GM19043 (cell line): Measurements from ENCODE around the gene CRKL.

Experiments used
- ATAC-seq: cut with Tn5 transposase; IDR thresholded peaks from one replicate; pipeline ENCODE4 v1.9.1; 2021; ENCODE audit warnings: low read depth; ENCODE audit not compliant: unreplicated experiment

The CRKL gene

GRCh38 chr22:20979243-20979809 is 62.1 kb downstream of the CRKL start:
- no peak for ATAC-seq

DNA sequence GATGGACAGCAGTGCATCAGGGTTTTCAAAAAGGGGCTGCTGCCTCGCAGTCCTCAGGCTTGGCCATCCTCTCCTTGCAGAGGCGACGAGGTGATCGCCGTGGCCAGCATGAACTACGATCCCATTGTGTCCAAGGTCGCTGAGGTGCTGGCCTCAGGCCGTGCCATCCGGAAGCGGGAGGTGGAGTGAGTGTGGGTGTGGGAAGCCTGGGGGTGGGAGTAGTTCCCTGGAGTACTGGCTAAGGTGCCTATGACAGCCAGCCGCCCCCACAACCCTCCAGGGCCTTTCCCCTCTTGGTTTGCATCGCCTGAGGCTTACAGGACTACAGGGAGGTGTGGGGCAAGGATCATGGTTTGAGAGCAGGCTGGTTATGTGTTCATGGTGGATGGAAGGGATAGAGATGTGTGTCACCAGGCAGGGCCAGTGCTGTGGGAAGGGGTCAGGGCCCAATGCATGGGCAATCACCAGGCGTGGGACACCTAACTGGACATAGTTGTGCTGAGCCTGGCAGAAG is 62.8 kb downstream of the CRKL start:
- no peak for ATAC-seq

DNA sequence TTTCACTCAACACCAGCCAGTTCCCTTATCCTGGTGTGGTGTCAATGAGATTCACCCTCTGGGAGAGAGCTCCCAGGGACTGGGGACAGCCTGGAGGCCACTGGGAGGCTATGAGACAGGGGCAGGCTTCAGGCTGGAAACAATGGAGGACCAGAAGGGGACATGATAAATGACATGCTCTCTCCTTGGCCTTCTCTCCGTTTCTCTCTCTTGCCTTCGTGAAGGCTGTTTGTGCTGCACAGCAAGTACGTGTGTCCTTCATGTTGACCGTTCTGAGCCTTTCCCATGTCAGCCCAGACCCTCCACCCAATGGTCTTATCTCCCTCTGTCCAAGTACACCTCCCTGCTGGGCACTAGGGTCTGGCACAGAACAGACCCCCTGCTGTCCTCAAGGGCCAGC is 63.3 kb downstream of the CRKL start:
- no peak for ATAC-seq

GRCh38 chr22:20980938-20981722 is 63.9 kb downstream of the CRKL start:
- no peak for ATAC-seq

GRCh38 chr22:20981787-20982562 is 64.8 kb downstream of the CRKL start, which contains the start of gene LZTR1:
Gene LZTR1 (plus strand): TSS chr22:20982297. CDS start chr22:20982372, 75 bp downstream.
- ATAC-seq = peak; percentile 66

GRCh38 chr22:20982563-20982882 is 65.3 kb downstream of the CRKL start:
- ATAC-seq = no peak

DNA sequence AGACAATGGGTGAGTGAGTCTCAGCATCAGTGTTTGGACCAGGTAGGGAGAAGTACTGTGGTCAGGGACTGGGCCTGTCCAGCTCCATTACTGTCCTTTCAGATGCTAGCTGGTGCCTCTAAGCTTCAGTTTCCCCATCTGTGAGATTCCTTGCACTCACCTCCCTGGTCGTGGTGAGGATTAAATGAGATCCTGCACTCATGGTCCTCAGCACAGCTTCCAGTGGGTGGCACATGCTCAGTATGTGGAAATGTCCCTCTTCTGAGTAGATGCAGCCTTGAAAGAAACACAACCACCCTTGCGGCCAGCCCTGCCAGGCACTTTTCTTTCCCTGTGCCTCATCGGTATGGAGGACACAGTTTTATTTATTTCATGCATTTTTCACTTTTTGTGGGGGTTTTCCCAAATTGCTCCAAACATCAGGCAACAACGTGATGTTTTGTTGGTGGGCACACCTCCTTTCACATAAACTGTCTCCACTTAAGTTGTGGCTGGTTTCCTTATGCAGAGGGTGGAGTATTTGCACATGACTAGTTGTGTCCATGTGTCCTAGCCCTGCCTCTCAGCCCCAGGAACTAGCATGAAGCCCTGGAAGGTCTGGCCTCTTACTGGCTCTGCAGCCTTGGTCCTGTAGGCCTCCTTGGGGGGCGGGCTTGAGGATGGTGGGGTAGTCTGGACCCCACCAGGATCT is 66.0 kb downstream of the CRKL start:
- ATAC-seq = no peak

GRCh38 chr22:20985720-20986119 is 68.5 kb downstream of the CRKL start:
- no peak for ATAC-seq

- no peak for ATAC-seq
Measured at GRCh38 chr22:20986365-20986764, 69.2 kb downstream of the CRKL start.

DNA sequence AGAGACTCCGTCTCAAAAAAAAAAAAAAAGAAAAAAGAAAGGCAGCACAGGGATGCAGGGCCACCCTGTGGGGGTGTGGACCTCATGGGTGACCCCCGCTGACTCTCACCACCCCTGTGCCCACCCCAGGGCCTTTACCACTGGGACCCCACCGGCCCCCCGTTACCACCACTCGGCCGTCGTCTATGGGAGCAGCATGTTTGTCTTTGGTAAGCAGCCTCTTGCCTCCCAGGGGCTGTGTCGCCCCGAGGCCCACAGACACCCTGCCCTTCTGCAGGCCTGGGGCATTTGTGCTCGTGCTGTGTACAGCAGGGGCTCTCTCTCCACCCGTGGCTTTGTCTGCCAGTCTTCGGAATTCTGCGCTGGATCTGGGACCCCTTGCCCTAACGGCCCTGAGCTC is 70.2 kb downstream of the CRKL start:
- ATAC-seq = no peak

GRCh38 chr22:20988573-20989322 is 71.5 kb downstream of the CRKL start:
- ATAC-seq = no peak

DNA sequence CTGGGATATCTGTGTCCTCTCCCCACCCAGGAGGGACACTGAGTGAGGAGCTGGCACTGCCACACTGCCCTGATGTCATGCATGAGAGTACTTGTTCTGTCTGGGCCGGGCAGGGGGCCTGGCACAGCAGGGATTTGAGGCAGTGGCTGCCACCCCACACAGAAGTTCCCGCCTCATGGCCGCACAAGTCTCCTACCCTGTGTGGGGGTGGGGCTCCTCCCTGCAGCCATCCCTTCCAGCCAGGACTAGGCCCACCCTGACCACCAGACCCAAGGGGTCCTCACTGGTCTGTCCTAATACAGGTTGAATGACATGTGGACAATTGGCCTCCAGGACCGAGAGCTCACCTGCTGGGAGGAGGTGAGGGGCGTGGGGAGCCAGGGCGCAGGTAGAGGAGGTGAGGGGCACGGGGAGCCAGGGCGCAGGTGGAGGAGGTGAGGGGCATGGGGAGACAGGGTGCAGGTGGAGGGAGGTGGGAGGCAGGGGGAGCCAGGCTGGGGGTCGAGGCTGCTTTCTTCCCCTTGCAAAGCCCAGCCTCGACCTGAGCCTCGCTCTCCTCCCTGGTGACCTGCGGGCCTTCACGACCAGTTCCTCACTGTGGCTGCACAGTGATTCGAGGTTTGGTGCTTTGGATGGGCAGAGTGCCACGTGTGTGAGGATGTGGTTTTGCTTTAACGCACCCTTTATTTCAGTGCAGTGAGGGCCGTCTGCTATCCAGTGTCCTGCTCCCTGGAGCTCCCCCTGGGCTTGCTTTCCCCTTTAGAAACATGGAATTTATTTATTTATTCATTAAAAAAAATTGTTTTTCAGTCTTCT is 72.3 kb downstream of the CRKL start:
- no peak for ATAC-seq

GRCh38 chr22:20990184-20991180 is 73.3 kb downstream of the CRKL start:
- no peak for ATAC-seq

DNA sequence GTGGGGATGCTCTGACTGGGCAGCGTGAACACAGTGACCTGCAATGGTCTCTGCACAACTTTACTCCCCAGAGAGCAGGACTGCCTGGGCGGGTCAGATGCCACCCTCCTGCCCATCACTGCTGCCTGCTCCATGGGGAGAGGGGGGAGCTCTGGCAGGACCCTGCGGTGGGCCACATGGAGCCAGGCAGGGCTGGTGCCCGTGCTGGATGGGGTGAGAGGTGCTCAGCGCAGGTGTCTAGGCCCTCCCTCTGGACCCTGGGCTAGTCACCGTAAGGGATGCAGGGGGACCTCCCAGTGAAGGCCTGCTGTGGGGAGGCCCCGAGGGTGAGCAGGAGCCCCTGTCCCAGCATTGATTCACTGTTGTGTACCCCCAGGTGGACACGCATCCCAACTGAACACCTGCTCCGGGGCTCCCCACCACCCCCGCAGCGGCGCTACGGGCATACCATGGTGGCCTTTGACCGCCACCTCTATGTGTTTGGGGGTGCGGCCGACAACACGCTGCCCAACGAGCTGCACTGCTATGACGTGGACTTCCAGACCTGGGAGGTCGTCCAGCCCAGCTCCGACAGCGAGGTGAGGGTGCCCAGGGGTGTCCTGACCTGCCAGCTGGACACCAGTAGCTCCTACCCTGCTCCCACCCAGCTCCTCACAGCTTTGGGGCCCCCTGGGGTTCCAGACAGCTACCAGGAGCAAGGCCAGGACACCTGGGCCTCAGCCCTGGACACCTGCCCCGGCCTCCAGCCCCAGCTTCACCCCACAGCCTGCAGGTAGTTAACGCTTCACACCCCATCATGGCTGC is 74.2 kb downstream of the CRKL start:
- ATAC-seq = no peak

- no peak for ATAC-seq
Measured at GRCh38 chr22:20992056-20992442, 74.8 kb downstream of the CRKL start.

DNA sequence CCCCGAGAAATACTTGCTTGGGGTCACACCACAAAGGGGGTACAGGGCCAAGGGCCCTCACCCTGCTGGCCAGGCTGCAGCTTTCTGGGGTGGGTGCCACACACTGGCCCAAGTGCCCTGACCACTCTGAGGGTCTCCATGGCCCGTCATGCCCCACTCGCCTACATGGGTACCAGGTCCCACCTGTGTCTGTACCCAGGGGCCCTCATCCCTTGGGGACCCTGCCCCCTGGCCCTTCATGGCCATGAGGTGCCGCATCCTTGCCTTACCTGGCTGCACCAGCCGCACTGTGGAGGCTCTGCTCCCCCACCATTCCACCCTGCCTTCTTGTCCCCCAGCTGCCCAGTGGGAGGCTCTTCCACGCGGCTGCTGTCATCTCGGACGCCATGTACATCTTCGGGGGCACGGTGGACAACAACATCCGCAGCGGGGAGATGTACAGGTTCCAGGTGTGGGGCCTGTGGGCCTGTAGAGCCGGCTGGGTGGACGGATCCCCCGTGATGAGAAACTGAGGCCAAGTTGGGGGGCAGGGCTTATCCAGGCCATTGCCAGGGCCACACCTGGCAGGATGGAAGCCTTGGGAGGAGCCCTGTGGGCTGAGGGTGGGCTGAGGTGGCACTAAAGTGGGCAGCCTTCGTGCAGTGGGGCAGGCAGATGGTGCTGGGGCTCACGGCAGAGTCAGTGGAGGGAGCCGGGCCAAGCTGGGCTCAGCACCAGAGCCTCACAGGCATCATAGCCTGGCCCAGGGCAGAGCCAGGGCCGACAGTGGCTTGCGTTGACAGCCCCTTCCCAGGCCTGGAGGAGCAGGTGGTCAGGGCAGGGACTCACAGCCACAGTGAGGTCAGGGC is 75.5 kb downstream of the CRKL start:
- ATAC-seq = no peak
